Uterus (tissue), 4 donors: ENCODE results near the gene RNF5. TPM values are rescaled to one million over a fixed set of nuclear protein-coding genes. Genes with fewer than 3 reads are reported as not detected.

Experiments used
- DNase-seq, 2 donors: peaks; one replicate each; pipeline ENCODE4 v3.0.0-alpha.2; 2019 to 2020
- H3K27ac ChIP-seq, 2 donors: fragments of 200-600 bp; sonication (generic); 1 replicate in 1 of 2; 2 replicates in 1 of 2; pipeline ENCODE4 v1.5.1; 2016 to 2018
- H3K27me3 ChIP-seq, 2 donors: fragments of 200-600 bp; sonication (generic); one replicate each; pipeline ENCODE4 v1.5.1; 2018 to 2019; ENCODE audit warnings: control low read depth in 1 of 2
- H3K36me3 ChIP-seq, 2 donors: fragments of 200-600 bp; sonication (generic); one replicate each; pipeline ENCODE4 v1.5.1; 2019; ENCODE audit warnings: control low read depth in 1 of 2
- H3K4me1 ChIP-seq, 2 donors: fragments of 200-600 bp; sonication (generic); one replicate each; pipeline ENCODE4 v1.5.1; 2018 to 2019; ENCODE audit warnings: control low read depth in 1 of 2
- H3K4me3 ChIP-seq, 2 donors: fragments of 200-600 bp; sonication (generic); 1 replicate in 1 of 2; 2 replicates in 1 of 2; pipeline ENCODE4 v1.5.1; 2018 to 2019; ENCODE audit warnings: mild to moderate bottlenecking in 1 of 2
- H3K9me3 ChIP-seq, 2 donors: fragments of 200-600 bp; sonication (generic); one replicate each; pipeline ENCODE4 v1.5.1; 2019; ENCODE audit warnings: control low read depth in 1 of 2
- POLR2A ChIP-seq, 2 donors: fragments of 450-650 bp; IDR thresholded peaks; one replicate each; pipeline ENCODE4 v1.6.1; 2016; ENCODE audit warnings: antibody characterized with exemption in 2 of 2, mild to moderate bottlenecking in 1 of 2, moderate library complexity in 1 of 2
- intact Hi-C: fragments of 100-400 bp; cut with DNase I; formaldehyde crosslinking; loops from one replicate; pipeline ENCODE4 v1.15.1; 2023; ENCODE audit warnings: low total_unique reads
- total RNA-seq, 4 donors: library from RNA; depleted of rRNA in 3 of 4; stranded (reverse); fragments of >200 nt in 3 of 4; gene quantifications; one replicate each; pipeline versions ENCODE4 v1.1.0 to v1.2.4, GENCODE V29; 2014 to 2023
- TF ChIP-seq, protein P1 (sequence below), 4 experiments: fragments of 200-600 bp in 2 of 4; fragments of 450-650 bp in 2 of 4; sonication (generic) in 2 of 4; IDR thresholded peaks; one replicate each; pipeline ENCODE4 v1.5.1; 2016 to 2019; ENCODE audit warnings: antibody characterized with exemption in 4 of 4, mild to moderate bottlenecking in 2 of 4, moderate library complexity in 1 of 4
- donor health status: DM: yes; HTN: yes; CAD: no.

Gene RNF5
- total RNA-seq, 4 donors from 2014 or later: 45.6 to 84.7 (median 56.3) TPM

DNA sequence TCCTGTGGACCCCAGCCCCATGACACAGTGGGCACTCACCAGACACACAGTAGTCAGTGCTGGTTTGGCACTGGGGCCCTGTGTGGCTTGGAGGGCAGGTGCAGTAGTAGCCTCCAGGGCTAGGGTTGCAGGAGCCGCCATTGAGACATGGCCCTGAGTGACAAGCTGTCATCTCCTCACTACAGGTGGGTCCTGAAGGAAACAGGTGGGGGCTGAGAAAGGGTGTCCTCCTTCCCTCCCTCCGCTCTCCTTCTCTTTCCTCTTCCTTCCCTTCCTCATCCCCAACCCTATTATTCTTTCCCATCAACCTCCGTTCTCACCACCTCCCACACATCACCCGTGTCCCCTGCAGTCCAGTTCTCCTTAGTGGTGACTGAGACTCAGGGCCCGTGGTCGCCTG lies 35.4 kb downstream of the RNF5 start:
- no peaks in the 10 kb centered on the region for H3K9me3 ChIP-seq
- intact Hi-C loops: no loop called here
- no peak overlapping the region for H3K4me3 ChIP-seq
- H3K36me3 ChIP-seq: no peaks in the 10 kb centered on the region
- no peaks in the 10 kb centered on the region for H3K27me3 ChIP-seq
- TF ChIP-seq, protein P1, sequence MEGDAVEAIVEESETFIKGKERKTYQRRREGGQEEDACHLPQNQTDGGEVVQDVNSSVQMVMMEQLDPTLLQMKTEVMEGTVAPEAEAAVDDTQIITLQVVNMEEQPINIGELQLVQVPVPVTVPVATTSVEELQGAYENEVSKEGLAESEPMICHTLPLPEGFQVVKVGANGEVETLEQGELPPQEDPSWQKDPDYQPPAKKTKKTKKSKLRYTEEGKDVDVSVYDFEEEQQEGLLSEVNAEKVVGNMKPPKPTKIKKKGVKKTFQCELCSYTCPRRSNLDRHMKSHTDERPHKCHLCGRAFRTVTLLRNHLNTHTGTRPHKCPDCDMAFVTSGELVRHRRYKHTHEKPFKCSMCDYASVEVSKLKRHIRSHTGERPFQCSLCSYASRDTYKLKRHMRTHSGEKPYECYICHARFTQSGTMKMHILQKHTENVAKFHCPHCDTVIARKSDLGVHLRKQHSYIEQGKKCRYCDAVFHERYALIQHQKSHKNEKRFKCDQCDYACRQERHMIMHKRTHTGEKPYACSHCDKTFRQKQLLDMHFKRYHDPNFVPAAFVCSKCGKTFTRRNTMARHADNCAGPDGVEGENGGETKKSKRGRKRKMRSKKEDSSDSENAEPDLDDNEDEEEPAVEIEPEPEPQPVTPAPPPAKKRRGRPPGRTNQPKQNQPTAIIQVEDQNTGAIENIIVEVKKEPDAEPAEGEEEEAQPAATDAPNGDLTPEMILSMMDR (IDR thresholded peaks at IDR 0.05): no peak
- TF ChIP-seq POLR2A (IDR thresholded peaks at IDR 0.05): no peak
- DNase-seq: no peak
- H3K4me1 ChIP-seq: no peaks in the 10 kb centered on the region
- no peak overlapping the region for H3K27ac ChIP-seq

DNA sequence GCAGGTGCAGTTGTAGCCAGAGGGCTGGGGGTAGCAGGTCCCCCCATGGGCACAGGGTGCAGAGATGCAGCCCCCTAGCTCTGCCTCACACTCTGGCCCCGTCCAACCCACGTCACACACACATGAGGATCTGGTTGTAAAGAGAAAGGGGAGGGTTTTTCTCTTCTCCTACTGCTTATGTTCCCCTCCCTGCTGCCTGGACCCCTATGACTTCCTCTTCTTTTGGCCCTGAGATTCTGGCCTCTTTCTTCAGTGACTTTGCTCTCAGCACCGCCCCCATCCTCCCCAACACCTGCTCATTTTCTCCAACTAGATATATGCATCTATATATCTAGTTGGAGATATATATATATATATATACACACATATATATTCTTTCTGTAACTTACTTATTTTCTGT lies 35.9 kb downstream of the RNF5 start:
- no peak overlapping the region for H3K4me3 ChIP-seq
- no peaks in the 10 kb centered on the region for H3K4me1 ChIP-seq
- TF ChIP-seq, protein P1 (IDR thresholded peaks at IDR 0.05): no peak
- no peak for TF ChIP-seq POLR2A (IDR thresholded peaks at IDR 0.05)
- H3K27me3 ChIP-seq: no peaks in the 10 kb centered on the region
- intact Hi-C loops: no loop called here
- no peaks in the 10 kb centered on the region for H3K9me3 ChIP-seq
- no peaks in the 10 kb centered on the region for H3K36me3 ChIP-seq
- no peak for DNase-seq
- H3K27ac ChIP-seq: no peak overlapping the region

GRCh38 chr6:32215617-32216016 lies 37.4 kb downstream of the RNF5 start:
- intact Hi-C loops: no loop called here
- H3K4me1 ChIP-seq: no peaks in the 10 kb centered on the region
- H3K4me3 ChIP-seq: no peak overlapping the region
- H3K27ac ChIP-seq: no peak overlapping the region
- H3K36me3 ChIP-seq: no peaks in the 10 kb centered on the region
- H3K27me3 ChIP-seq: no peaks in the 10 kb centered on the region
- no peaks in the 10 kb centered on the region for H3K9me3 ChIP-seq
- TF ChIP-seq, protein P1 (IDR thresholded peaks at IDR 0.05): no peak
- TF ChIP-seq POLR2A (IDR thresholded peaks at IDR 0.05): no peak
- DNase-seq: no peak

DNA sequence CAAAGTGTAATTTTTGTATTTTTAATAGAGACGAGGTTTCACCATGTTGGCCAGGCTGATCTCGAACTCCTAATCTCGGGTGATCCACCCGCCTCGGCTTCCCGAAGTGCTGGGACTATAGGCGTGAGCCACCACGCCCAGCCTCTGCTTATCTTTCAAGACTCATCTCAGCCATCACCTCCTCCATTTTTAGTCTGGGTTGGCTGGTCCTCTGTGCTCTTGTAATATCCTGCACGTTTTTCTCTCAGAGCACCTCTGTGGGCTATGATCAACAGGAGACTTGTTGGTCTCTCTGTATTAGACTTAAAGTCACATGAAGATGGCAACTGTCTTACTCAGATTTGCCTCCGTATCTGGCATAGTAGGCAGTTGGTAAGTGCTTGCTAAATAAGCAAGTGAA lies 38.1 kb downstream of the RNF5 start:
- no peaks in the 10 kb centered on the region for H3K27me3 ChIP-seq
- H3K9me3 ChIP-seq: no peaks in the 10 kb centered on the region
- no peaks in the 10 kb centered on the region for H3K4me1 ChIP-seq
- intact Hi-C loops: no loop called here
- no peak overlapping the region for H3K27ac ChIP-seq
- TF ChIP-seq, protein P1 (IDR thresholded peaks at IDR 0.05): no peak
- no peak overlapping the region for H3K4me3 ChIP-seq
- H3K36me3 ChIP-seq: no peaks in the 10 kb centered on the region
- no peak for DNase-seq

DNA sequence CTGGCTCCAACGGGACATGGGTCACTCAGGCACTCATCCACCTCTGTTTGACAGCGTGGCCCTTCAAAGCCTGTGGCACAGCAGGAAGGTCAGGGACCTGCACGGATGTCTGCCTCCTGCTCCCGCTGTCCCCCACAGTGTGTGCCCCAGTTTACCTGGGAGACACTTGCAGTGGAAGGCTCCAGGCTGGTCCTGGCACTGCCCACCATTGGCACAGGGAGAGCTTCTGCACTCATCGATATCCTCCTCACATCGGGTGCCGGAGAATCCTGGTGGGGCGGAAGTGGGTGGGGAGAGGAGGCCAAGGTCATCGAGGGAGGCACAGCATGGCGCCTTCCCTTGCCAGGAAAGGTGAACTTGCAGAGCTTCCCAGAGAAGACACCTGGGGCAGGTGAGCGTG lies 38.8 kb downstream of the RNF5 start:
- intact Hi-C loops: no loop called here

More for the DNA sequence above, 38.8 kb downstream of the RNF5 start:
- no peak for DNase-seq
- Histone ChIP-seq H3K4me3 (no peak overlapping the region), H3K4me1 (no peaks in the 10 kb centered on the region), H3K27me3 (no peaks in the 10 kb centered on the region), H3K27ac (no peak overlapping the region), H3K36me3 (no peaks in the 10 kb centered on the region), H3K9me3 (no peaks in the 10 kb centered on the region)
- TF ChIP-seq, protein P1 (IDR thresholded peaks at IDR 0.05): no peak
- TF ChIP-seq POLR2A (IDR thresholded peaks at IDR 0.05): no peak
